Upper lobe of left lung (tissue), 4 donors: ENCODE data around the gene LRRC19.

ENCODE experiments used
- CTCF ChIP-seq, 6 experiments: fragments of 450-650 bp in 4 of 6; fragments of 200-600 bp in 2 of 6; sonication (generic) in 2 of 6; IDR thresholded peaks; one replicate each; pipeline ENCODE4 v1.5.1; 2016 to 2019; ENCODE audit warnings: antibody characterized with exemption in 6 of 6
- EP300 ChIP-seq, 4 donors: sonication (generic); formaldehyde crosslinking; IDR thresholded peaks; one replicate each; pipeline ENCODE4 v1.5.1; 2017; ENCODE audit warnings: antibody characterized with exemption in 4 of 4, control low read depth in 2 of 4
- POLR2A ChIP-seq, 4 donors: fragments of 450-650 bp; IDR thresholded peaks; one replicate each; pipeline ENCODE4 v1.5.1; 2016 to 2017; ENCODE audit warnings: antibody characterized with exemption in 4 of 4, mild to moderate bottlenecking in 2 of 4

DNA sequence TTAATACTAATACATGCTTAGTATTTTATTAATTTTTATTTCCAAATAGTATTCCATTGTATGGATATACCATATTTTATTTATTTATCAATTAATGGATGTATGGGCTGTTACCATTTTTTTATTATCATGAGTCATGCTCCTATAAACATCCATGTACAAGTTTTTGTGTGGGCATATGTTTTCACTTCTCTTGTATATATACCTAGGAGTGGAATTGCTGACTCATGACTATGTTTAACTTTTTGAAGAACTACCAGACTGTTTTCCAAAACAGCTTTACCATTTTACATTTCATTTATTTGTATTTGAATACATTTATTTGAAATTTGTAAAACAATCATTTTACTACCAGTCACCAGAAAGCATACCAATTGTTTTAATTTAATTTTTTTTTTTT lies 14.1 kb upstream of the LRRC19 start:
- TF ChIP-seq CTCF (IDR thresholded peaks at IDR 0.05) (no peak), POLR2A (IDR thresholded peaks at IDR 0.05) (no peak), EP300 (IDR thresholded peaks at IDR 0.05) (no peak)
